Stimulated activated CD8-positive, alpha-beta memory T cell treated with anti-CD3 and anti-CD28 coated beads, Interleukin-7, amount 100 ng/mL, for 1 hour (primary cell): ENCODE results near the gene ABR.
"Not testable (repeated sequence)": the region's sequence is repeated elsewhere in the genome, so short reads cannot be mapped to it uniquely, and the experiment has no call there.

ENCODE experiments used
- DNase-seq, 2 donors: peaks; one replicate each; pipeline ENCODE4 v3.0.0-alpha.2; 2020; ENCODE audit warnings: low read depth in 2 of 2

ABR gene

DNA sequence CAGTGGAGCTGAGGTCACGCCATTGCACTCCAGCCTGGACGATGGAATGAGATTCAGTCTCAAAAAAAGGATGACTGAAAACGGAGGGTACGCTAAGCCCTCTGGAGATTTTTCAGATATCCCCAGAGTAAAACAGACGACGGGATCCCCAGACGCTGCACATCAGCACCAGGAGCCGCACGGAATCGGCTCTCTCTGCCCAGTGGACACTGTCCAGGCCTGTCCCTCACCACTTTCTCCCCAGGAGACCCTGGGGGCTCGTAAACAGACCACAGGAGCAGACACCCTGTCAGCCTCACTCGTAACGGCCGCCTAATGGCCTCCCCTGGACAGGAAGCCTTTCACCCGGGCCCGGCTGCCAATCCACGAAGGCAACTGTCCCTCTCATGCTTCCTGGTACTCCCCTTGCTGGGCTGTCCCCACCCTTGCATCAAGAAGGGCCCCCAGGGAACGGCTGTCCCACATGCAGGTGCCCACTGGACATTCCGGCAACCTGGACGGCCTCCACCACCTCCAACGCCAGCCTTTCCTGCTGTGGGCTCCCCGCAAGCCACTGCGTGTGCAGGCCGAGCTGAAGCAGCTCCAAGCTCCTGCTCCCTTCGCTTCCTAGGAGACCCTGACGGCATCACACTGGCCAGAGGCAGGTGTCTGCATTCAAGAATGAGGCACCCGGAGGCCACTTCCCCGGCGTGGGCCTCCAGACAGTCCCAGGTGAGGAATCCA, 108.5 kb downstream of the ABR start:
- DNase-seq, result no peak

DNA sequence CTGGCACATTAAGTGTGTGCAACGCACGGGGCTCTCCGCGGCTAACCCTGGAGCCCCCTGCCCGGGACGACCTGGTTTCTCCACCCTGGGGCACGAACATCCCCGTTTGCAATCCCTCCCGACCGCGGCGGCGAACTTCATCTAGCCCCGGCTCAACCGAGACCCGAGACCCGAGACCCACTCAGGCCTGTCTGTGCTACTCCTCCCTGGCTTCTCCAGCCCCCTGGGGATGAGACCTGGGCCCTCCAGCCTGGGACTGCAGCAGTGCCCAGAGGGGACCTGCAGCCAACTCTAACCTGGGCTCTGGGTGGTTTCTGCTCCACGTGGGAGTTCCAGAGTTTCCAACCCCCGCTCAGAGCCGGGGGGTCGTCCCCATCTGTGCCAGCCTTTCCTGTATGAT, 109.4 kb downstream of the ABR start:
- DNase-seq, result no peak

DNA sequence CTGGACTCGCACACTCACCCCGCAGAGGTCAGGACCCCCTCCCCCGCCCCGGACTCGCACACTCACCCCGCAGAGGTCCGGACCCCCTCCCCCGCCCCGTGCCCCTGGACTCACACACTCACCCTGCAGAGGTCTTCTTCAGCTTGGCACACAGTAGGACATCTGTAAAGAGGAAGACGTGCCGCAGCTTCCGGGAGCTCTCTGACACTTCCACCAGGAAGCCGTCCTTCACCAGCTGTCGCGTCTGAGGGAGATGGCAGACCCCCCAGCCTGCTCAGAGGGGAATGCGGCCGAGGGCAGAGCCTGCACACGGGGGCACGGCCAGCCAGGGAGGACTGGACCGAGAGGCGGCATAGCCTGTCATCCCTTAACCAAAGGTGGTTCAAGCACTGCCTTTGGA, 109.9 kb downstream of the ABR start:
- DNase-seq, result no peak

DNA sequence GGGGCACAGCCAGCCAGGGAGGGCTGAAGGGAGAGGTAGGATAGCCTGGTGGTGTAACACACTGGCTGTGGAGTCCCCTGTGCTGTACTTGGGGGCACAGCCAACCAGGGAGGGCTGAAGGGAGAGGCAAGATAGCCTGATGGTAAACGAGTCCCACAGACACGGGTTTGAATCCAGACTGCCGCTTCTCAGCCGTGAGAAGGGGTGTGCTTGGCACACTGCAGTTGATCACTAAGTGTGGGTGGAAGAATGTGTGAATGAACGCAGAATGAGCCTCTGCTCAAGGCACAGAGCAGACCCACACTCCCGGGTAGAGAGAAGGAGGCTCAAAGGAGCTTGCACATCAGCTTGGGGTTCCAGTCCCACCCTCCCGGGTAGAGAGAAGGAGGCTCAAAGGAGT, 111.4 kb downstream of the ABR start:
- DNase-seq, result no peak

DNA sequence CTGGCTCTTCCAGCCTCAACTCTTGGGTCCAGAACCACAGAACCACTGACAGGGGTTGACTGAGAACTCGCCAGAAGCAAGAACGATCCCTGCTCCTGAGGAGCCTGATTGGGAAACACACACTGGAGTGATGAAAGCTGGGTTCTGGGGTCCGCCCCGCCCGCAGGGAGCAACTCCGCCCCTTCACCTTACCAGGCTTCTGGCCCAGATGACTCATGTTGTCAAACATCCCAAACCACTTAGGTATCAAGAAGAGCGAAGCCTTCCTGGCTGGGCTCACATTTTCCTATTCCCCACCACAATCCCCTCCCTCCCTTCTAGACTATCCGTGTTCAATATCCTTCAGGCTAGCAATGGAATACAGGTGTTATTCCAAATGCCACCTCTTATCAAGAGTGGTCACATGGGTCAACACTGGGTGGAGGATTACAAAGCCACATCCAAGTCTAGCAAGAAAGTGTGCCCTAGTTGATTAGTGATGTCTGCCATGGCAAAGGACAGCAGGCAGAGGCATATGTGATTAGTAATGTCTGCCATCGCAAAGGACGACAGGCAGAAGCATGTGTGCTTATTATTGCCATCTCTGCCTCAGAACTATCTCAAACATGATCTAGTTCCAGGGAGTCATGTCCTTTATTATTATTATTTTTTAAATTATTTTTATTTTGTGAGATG, 112.4 kb downstream of the ABR start:
- no peak for DNase-seq

DNA sequence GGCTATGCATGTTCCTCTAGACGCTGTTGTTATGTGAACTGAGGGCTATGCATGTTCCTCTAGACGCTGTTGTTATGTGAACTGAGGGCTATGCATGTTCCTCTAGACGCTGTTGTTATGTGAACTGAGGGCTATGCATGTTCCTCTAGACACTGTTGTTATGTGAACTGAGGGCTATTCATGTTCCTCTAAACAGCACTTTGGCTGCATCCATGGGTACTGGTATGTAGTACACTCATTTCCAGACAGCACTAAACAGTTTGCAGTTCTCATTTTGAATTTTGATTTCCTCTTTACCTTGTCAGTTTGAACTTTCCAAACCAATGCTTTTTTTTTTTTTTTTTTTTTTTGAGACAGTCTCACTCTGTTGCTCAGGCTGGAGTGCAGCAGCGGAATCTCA, 114.4 kb downstream of the ABR start:
- DNase-seq, result not testable (repeated sequence)

DNA sequence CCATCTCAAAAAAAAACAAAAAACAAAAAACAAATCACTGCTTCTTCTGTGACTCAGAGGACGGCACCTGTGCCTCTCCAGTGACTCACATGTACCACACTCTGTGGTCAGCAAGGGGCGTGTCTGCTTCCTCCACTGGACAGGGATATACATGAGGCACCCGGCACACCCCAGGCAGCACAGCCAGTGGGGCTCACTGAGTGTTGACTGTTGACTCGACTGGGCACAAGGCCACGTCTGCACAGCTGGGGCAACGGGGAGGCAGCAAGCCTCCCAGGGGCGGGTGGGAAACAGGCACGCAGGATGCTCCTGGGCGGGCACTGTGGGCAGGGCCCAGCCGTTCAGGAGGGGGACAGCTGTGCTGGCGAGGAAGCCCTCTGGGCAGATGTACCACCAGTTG, 118.8 kb downstream of the ABR start:
- no peak for DNase-seq

DNA sequence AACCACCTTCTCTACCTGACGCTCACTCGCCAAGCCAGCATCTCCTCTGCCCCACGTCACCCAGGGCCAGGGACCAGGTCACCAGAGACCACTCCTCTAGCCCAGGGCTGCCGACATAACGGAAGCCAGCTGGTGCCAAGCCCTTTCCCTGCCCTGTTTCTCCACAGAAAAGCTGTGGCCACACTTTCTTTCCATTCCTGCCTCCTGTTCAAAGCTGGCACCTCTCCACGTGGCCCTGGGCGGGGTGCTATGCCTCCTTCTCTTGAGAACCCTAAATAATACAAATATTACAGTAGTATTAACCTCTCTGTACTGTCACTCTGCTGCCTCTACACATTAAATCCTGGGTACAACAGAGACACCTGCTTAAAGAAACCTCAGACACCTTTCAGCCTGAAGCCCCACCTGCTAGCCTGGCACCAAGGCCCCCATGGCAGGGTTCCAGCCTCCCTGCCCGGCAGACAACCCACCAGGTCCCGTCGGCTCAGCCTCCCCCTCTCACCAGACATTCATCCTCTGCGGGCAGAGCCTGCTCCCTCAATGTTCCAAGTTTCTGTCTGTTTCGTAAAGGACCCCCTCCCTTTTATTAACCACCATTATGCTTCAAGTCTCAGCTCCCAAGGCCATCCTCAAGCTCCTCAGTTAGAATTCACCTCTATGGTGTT, 120.5 kb downstream of the ABR start:
- no peak for DNase-seq

DNA sequence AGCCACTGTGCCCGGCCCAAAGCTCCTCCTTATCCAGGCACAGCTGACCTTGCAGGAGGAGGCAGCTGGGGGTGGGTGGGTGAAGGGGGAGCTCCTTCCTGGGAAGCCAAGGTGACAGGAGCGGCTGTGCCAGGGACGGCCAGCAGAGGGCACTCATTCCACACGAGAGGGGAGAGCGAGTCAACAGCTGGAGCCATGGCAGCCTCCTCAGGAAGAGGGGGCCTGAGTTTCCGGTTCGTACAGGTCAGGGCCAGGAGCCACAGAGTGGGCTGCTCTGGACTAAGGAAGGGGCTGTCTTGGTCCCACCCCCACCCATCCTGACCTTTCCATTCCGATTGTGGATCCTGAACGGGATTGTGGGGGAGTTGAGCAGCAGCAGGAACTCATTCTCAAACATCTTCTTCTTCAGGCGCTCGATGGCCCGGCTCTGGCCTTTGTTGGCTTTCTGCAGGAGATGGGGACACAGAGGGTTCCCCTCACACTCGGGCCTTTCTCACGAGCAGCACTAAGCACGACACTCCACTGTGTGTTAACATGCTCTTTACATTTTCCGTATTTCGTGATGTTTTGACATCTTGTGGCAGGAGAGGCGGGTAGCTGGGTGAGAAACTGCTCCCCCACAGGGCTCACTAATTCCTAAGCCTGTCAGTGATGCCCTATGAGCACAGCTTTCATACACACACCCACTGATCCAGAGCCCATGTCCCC, 121.2 kb downstream of the ABR start:
- peak in 1 of 2 donors; percentile 19 for DNase-seq

DNA sequence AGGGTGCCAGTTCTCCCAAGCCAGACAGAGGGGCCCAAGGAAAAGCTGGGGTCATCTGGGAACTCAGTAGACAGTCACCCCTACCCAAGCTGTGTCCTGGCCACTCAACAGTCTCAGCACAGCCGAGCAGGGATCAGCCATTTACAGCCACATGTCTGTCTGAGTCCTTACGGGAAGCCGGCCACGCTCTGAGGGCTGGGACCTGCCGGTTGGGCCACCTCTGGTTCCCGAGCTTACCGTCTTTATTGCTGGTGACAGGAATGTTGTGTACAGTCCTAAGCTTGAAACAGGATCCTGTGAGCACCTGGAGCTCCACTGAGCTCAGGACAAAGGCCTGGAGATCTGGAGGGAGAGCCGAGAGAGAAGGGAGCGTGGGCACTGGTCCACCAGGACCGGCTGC, 123.0 kb downstream of the ABR start:
- DNase-seq, result no peak

DNA sequence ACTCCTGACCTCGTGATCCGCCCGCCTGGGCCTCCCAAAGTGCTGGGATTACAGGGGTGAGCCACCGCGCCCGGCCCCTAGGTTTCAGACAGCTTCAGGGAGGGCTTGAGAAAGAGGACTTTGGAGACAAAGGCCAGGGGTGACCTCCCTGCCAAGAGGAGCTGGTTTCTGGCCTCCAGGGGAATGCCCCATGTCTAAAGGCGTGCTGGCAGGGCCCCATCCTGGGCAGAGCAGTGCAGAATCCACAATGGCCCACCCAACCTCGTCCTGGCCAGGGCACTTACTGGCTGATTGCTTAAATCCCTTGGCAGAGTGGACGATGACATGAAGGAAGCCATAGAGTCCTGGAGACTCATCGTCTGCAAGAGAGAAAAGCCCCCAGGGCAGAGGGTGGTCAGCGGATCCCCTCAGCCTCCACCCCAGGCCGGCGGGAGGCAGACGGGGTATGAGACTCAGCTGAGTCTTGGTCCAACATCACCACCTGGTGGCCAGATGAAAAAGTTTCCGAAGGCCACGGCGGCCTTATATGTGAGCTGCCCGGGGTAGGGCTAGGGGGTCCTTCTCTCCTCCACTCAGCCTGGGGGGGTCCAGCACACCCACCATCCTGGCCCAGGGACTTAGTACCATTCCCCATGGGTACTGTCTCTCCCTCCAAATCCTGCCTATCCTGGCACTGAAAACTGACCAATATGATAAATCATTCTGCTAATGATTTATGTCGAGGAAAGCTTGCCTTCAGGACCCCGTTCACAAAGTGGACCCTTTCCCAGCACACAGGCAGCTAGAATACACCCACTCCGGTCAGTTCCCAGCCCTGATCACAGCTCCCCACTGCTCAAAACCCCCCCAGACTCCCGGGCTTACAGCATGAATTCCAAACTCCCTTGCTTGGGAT, 123.8 kb downstream of the ABR start:
- DNase-seq, result no peak

DNA sequence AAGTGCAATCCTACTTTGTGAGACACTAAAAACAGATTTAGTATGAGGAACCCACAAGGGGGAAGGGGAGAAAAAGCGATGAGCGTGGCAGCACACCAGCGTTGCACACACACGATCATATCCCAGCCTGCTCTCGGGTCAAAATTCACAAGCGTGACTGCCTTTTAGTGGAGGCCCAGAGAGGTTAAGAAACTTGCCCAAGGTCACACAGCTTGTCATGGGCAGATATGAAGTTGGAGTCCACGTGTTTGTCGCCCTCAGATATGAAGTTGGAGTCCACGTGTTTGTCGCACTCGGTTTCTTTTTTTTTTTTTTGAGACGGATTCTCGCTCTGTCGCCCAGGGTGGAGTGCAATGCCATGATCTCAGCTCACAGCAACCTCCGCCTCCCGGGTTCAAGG, 124.5 kb downstream of the ABR start:
- DNase-seq, result no peak

DNA sequence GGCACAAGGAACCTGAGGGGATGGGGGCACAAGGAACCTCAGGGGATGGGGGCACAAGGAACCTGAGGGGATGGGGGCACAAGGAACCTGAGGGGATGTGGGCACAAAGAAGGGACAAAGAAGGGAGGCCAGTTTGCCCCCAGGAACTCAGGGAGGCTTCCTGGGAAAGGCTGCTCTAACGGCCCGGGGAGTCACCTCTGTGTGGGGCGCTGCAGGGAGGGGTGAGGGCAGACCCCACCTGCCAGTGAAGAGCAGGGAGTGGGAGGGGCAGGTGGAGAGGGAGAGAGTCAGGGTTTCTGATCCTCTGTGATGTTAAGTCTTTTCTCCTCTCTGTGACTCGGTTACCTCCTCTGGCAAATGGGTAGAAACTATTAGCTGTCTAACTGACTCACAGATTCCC, 125.1 kb downstream of the ABR start:
- DNase-seq, result no peak

DNA sequence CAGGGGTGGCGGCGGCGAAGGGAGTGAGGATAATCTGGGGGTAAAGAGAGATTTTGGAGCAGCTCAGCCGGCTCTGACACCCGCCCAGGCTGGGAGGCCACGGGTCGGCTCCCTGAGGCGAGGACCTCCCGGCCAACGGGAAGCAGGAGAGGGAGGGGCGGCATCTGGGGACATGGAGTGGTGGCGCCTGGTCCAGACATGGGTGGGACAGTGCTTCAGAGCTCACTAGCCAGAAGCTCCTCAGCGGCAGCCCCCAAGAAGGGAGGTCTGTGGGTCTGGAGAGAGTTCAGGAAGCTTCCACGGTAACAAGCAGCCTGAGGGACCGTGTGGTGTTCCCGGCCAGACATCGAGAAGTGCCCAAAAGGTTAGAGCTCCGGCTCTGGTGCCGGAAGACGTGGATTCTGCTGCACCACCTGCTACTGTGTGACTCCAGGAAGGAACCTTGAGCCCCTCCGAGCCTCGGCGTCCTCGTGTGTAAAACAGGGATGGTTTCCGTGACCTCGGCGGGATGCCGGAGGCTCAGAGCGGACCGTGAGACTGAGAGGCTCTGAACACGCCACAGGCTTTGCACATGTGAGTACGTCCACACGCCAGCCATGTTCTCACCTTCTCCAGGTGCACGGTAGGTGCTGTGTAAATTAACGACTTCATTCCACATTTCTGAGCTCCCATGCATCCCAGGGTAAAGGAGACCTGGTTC, 126.0 kb downstream of the ABR start:
- no peak for DNase-seq

DNA sequence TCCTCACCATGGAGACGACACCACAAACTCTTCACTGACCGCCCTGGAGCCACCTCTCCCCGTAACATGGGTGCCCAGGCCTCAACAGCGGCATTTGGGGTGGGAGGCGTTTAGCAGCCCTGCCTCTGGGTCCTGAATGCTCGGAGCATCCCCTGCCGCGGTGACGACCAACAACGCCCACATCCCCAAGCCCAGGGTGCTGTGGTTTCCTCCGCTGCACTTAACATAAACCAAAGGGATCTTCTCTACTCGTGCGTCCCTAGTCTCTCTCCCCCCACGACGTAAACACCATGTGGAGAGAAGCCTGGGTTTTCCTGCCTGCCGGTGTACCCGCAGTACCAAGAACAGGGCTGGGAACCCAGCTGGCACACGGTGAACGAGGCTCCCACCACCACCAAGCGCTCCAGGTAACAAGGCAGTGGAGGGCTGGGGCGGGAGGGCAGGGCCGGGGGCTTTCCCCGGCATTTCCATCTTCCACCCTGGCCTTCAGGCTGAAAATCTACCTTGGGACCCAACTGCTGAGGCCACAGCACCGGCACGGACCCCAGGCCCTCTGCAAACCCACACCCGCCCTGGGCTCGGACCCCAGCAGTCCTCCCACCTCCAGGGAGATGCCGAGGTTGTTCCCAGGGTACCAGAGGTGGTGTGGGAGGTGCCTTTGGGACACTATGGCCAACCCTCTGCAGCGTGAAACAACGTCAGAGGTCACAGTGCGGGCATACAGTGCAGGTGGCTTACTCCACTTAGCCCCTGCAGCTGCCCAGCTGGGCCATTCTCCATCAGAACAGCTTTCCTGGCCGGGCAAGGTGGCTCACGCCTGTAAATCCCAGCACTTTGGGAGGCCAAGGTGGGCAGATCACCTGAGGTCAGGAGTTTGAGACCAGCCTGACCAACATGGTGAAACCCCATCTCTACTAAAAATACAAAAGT, 128.5 kb downstream of the ABR start:
- DNase-seq, result no peak

DNA sequence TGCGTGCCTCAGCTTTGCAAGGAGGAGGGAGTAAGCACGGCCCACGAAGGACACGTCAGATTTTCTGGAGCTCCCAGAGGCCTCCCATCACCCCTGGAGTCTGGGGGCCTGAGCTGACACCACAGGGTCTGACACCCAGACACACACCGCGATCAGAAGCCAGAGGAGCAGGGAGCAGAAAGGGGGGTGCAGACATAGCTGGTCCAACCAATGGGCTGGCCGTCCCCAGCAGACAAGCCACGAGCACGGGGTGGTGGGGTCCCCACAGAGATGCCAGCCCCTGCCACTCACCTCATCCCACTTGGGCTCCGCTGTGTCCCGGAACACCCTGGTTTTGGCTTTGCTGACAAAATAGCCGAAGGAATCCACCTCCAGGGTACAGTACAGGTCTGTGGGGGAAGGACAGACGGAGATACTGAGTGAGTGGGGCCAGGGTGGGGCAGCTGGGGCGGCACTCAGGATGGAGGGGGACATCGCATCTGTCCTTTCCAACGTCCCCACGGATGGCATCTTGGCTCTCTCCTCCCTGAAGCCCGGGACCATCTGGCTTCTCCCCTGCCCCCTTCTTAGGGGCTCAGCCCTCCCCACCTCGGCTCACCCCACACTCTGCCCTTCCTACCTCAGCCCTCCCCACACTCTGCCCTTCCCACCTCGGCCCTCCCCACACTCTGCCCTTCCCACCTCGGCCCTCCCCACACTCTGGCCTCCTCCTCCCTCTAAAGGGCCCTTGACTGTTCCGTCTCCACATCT, 129.4 kb downstream of the ABR start:
- no peak for DNase-seq

DNA sequence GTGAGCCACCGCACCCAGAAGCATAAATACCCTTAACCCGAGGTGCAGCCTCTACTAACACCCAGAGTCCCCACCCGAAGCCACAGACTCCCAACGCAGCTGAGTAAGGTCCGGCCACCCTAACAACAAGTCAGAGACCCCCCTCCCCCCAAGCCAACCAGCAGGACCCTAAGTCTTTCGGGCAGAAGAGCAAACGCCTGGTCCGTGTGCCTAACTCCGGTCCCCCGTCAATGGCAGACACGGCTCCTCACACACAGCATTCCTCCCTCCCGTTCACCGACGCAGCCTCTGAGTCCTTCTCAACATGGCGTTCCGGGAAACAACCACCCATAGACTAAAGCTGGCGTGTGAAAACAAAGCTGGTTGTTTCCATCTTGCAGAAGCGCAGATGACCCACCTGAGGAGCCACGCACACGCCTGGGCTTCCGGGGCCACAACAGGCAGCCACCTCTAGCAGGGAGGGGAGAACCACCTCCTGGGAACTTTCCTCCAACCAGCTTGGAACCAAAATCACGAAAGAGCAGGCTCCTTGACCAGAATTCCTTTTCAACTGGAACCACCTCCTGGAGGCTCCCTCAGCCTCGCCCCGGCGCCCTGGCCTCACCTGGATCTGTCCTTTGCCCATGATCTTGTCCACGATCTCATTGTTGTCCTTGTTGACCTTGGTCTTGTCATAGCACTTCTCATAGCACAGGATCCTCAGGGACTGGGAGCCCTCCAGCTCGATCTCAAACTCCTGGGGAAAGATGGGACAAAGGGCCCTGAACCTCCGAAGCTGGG, 130.1 kb downstream of the ABR start:
- no peak for DNase-seq

DNA sequence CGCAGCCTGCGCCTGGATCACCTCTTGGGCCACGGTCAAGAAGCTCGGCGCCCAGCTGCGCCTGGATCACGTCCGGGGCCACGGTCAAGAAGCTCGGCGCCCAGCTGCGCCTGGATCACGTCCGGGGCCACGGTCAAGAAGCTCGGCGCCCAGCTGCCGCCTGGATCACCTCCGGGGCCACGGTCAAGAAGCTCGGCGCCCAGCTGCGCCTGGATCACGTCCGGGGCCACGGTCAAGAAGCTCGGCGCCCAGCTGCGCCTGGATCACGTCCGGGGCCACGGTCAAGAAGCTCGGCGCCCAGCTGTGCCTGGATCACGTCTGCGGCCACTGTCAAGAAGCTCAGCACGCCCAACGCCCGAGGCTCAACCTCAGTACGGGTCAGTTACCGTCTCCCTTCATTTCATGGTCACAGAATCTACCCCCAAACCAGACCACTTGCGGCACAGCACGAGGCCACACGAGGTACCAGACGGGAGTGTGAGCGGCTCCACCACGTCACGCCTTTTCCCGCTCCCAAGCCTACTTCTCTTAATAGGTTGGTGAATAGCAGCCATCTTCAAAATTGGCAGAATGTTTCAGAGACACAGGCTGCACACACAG, 131.2 kb downstream of the ABR start:
- DNase-seq, result not testable (repeated sequence)
